Measurements from ENCODE around the gene PHETA1.

PHETA1 gene

GRCh38 chr12:111363578-111363977 is 5.3 kb downstream of the PHETA1 start:
- Histone ChIP-seq H4K20me1 (ENCODE audit: insufficient read depth, low read length) (no peaks in the 10 kb centered on the region), H3K9me2 (ENCODE audit: low read depth, low read length) (no peaks in the 10 kb centered on the region), H3K9me3 (ENCODE audit: low read length) (no peaks in the 10 kb centered on the region), H3K36me3 (ENCODE audit: insufficient read depth, low read length) (no peaks in the 10 kb centered on the region), H2AFZ (ENCODE audit: low read length) (no peak overlapping the region), H3K27ac (ENCODE audit: low read depth, low read length, poor library complexity, severe bottlenecking) (no peak overlapping the region), H3K4me2 (ENCODE audit: low read length) (no peak overlapping the region), H3K79me2 (ENCODE audit: insufficient read depth, low read length) (no peaks in the 10 kb centered on the region), H3F3A (ENCODE audit: insufficient read depth, low read length) (no peaks in the 10 kb centered on the region), H3K27me3 (ENCODE audit: insufficient read depth, low read length) (no peaks in the 10 kb centered on the region), H3K4me1 (ENCODE audit: insufficient read depth, low read length, severe bottlenecking) (peaks cover 5% of the 10 kb centered on the region), H3K9ac (ENCODE audit: low read length) (no peak overlapping the region), H3K4me3 (ENCODE audit: low read depth, low read length, poor library complexity, severe bottlenecking) (no peak overlapping the region)
- TF ChIP-seq, protein P1, sequence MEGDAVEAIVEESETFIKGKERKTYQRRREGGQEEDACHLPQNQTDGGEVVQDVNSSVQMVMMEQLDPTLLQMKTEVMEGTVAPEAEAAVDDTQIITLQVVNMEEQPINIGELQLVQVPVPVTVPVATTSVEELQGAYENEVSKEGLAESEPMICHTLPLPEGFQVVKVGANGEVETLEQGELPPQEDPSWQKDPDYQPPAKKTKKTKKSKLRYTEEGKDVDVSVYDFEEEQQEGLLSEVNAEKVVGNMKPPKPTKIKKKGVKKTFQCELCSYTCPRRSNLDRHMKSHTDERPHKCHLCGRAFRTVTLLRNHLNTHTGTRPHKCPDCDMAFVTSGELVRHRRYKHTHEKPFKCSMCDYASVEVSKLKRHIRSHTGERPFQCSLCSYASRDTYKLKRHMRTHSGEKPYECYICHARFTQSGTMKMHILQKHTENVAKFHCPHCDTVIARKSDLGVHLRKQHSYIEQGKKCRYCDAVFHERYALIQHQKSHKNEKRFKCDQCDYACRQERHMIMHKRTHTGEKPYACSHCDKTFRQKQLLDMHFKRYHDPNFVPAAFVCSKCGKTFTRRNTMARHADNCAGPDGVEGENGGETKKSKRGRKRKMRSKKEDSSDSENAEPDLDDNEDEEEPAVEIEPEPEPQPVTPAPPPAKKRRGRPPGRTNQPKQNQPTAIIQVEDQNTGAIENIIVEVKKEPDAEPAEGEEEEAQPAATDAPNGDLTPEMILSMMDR (IDR thresholded peaks at IDR 0.05; ENCODE audit: low read length): no peak
- TF ChIP-seq EZH2 (IDR thresholded peaks at IDR 0.05; ENCODE audit: borderline replicate concordance, low read length): no peak

DNA sequence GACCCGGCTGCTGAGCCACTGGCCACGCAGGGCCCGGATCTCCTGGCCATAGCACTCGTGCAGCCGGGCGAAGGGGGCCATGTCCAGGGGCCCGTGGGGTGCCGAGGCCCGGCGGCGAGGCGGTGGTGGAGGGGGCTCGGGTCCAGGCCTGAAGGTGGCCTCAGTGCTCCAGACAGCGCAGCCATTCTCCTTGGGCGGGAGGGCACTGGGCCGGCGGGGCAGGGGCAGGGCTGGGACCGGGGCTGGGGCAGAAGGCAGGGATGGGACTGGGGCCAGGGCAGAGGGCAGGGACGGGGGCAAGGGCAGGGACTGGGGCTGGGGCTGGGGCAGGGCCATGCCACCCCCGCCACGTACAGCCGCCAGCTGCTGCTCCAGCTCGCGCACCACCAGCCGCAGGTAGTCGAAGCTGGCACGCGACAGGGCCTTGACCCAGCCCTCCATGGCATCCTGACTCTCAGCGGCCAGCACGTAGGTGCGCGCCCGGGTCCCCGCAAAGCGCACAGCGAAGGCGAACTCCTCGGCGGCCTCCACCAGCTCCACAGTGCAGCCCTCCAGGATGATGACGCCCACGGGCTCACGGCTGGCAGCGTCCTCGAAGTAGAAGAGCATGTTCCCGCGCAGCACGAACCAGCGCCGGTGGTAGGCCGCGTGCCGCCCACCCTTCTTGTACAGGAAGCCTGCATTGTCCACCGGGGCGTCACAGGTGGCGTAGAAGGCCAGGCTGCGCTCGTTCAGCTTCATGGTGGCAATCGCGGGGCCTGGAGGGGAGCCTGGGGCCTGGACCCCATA is 6.0 kb downstream of the PHETA1 start:
- Histone ChIP-seq H3K79me2 (ENCODE audit: insufficient read depth, low read length) (no peaks in the 10 kb centered on the region), H3K9ac (ENCODE audit: low read length) (no peak overlapping the region), H3K4me2 (ENCODE audit: low read length) (no peak overlapping the region), H3K27ac (ENCODE audit: low read depth, low read length, poor library complexity, severe bottlenecking) (no peak overlapping the region), H3K4me1 (ENCODE audit: insufficient read depth, low read length, severe bottlenecking) (no peaks in the 10 kb centered on the region), H2AFZ (ENCODE audit: low read length) (no peak overlapping the region), H3K9me2 (ENCODE audit: low read depth, low read length) (no peaks in the 10 kb centered on the region), H3K4me3 (ENCODE audit: low read depth, low read length, poor library complexity, severe bottlenecking) (no peak overlapping the region), H3F3A (ENCODE audit: insufficient read depth, low read length) (no peaks in the 10 kb centered on the region), H4K20me1 (ENCODE audit: insufficient read depth, low read length) (no peaks in the 10 kb centered on the region), H3K36me3 (ENCODE audit: insufficient read depth, low read length) (no peaks in the 10 kb centered on the region), H3K27me3 (ENCODE audit: insufficient read depth, low read length) (no peaks in the 10 kb centered on the region), H3K9me3 (ENCODE audit: low read length) (no peaks in the 10 kb centered on the region)
- TF ChIP-seq EZH2 (IDR thresholded peaks at IDR 0.05; ENCODE audit: borderline replicate concordance, low read length): no peak
- TF ChIP-seq, protein P1 (IDR thresholded peaks at IDR 0.05; ENCODE audit: low read length): no peak

GRCh38 chr12:111361717-111362576 is 6.9 kb downstream of the PHETA1 start:
- no peaks in the 10 kb centered on the region for H3K9me2 ChIP-seq (ENCODE audit: low read depth, low read length)
- no peaks in the 10 kb centered on the region for H3K9me3 ChIP-seq (ENCODE audit: low read length)
- no peaks in the 10 kb centered on the region for H3K79me2 ChIP-seq (ENCODE audit: insufficient read depth, low read length)
- no peak overlapping the region for H3K4me3 ChIP-seq (ENCODE audit: low read depth, low read length, poor library complexity, severe bottlenecking)
- no peaks in the 10 kb centered on the region for H3K27me3 ChIP-seq (ENCODE audit: insufficient read depth, low read length)
- no peak overlapping the region for H2AFZ ChIP-seq (ENCODE audit: low read length)
- H3K9ac ChIP-seq (ENCODE audit: low read length): no peak overlapping the region
- H3K4me2 ChIP-seq (ENCODE audit: low read length): no peak overlapping the region
- no peaks in the 10 kb centered on the region for H4K20me1 ChIP-seq (ENCODE audit: insufficient read depth, low read length)
- no peaks in the 10 kb centered on the region for H3K4me1 ChIP-seq (ENCODE audit: insufficient read depth, low read length, severe bottlenecking)
- H3K36me3 ChIP-seq (ENCODE audit: insufficient read depth, low read length): no peaks in the 10 kb centered on the region
- H3K27ac ChIP-seq (ENCODE audit: low read depth, low read length, poor library complexity, severe bottlenecking): no peak overlapping the region
- no peak for TF ChIP-seq EZH2 (IDR thresholded peaks at IDR 0.05; ENCODE audit: borderline replicate concordance, low read length)
- TF ChIP-seq, protein P1 (IDR thresholded peaks at IDR 0.05; ENCODE audit: low read length): no peak
- H3F3A ChIP-seq (ENCODE audit: insufficient read depth, low read length): no peaks in the 10 kb centered on the region
